ENCODE data around the gene IL10RB. TPM values are rescaled to one million over a fixed set of nuclear protein-coding genes. Genes with fewer than 3 reads are reported as not detected.
A peak's percentile ranks its signal among the peaks of the same experiment; 100 is the strongest.

Gene IL10RB
- total and polyA plus RNA-seq, 2 donors: 38.2 to 42.9 TPM

DNA sequence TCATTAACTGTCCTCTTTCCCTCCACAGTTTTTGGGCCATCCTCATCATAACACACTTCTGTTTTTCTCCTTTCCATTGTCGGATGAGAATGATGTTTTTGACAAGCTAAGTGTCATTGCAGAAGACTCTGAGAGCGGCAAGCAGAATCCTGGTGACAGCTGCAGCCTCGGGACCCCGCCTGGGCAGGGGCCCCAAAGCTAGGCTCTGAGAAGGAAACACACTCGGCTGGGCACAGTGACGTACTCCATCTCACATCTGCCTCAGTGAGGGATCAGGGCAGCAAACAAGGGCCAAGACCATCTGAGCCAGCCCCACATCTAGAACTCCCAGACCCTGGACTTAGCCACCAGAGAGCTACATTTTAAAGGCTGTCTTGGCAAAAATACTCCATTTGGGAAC is 30.0 kb downstream of the IL10RB start:
- Histone ChIP-seq H3K36me3 (ENCODE audit: control insufficient read depth in 2 of 2, insufficient read depth in 2 of 2, low read length in 1 of 2) (peaks cover 32 to 46% of the 10 kb centered on the region in 2 donors), H3K4me1 (ENCODE audit: control insufficient read depth in 2 of 2, insufficient read depth in 2 of 2, low read length in 2 of 2) (peaks cover 44 to 58% of the 10 kb centered on the region in 2 donors), H3K9me3 (ENCODE audit: control insufficient read depth in 2 of 2, insufficient read depth in 1 of 2, low read length in 1 of 2) (no peaks in the 10 kb centered on the region), H3K4me3 (ENCODE audit: low read length in 2 of 2) (no peak overlapping the region), H3K27ac (ENCODE audit: low read depth in 1 of 2, low read length in 1 of 2) (no peak overlapping the region), H3K27me3 (ENCODE audit: control insufficient read depth in 2 of 2, insufficient read depth in 1 of 2, low read length in 1 of 2) (no peaks in the 10 kb centered on the region)
- 97% methylated on average over 6 of the region's 6 CpGs for WGBS
- DNase-seq (ENCODE audit: low read depth in 6 of 9, low spot score in 9 of 9): no peak

- WGBS: 27% methylated on average over 5 of the region's 5 CpGs
- Histone ChIP-seq H3K27me3 (ENCODE audit: control insufficient read depth in 2 of 2, insufficient read depth in 1 of 2, low read length in 1 of 2) (no peaks in the 10 kb centered on the region), H3K4me3 (ENCODE audit: low read length in 2 of 2) (no peak overlapping the region), H3K4me1 (ENCODE audit: control insufficient read depth in 2 of 2, insufficient read depth in 2 of 2, low read length in 2 of 2) (peaks cover 54 to 67% of the 10 kb centered on the region in 2 donors), H3K9me3 (ENCODE audit: control insufficient read depth in 2 of 2, insufficient read depth in 1 of 2, low read length in 1 of 2) (no peaks in the 10 kb centered on the region), H3K36me3 (ENCODE audit: control insufficient read depth in 2 of 2, insufficient read depth in 2 of 2, low read length in 1 of 2) (peaks cover 13 to 23% of the 10 kb centered on the region in 2 donors), H3K27ac (ENCODE audit: low read depth in 1 of 2, low read length in 1 of 2) (peak overlapping the region; percentile 91 to 92)
- DNase-seq (ENCODE audit: low read depth in 6 of 9, low spot score in 9 of 9): peak; percentile 53 to 88 (median 70)
These were observed 33.1 kb downstream of the IL10RB start for GRCh38 chr21:33299181-33299752.

DNA sequence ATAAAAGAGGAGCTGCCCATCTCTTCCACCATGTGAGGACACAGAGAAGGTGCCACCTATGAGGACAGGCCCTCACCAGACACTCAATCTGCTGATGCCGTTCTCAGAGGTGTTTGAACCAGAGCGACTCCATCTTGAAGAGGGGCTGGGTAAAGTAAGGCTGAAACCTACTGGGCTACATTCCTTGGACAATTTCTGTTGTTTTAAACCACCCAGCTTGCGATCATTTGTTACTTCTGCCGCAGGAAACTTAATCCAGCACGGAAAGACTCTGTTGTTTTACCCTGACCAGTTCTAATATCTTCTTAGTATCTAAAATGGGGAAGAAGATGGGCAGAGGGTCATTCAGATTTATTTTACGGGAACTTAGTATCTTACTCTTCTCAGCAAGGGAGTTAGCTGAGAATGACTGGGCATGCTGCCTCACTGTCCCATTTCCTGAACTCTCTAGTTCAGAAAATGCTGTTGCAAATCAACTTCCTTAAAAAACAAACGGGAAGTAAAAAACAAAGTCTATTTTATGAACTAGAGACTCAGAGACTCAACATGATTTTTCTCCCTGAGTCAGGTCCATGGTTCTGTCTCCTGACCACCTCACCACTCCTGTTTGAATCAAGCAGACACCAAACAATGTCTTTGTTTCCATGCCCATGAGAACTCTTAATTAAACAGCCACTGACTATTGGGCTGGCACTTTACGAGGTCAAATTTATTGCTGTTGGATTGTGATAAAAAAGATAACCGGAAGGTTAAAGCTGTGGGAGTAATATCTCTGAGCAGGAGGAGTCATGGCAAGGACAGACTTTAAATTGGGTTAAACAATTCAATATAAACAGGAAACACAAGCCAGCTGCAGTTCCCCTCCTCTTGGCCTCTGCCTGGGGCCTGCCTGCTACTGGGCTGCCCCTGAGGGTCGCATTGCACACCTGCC is 34.8 kb downstream of the IL10RB start:
- H3K4me3 ChIP-seq (ENCODE audit: low read length in 2 of 2): peak overlapping the region in 1 of 2 donors; percentile 26
- no peaks in the 10 kb centered on the region for H3K9me3 ChIP-seq (ENCODE audit: control insufficient read depth in 2 of 2, insufficient read depth in 1 of 2, low read length in 1 of 2)
- no peaks in the 10 kb centered on the region for H3K27me3 ChIP-seq (ENCODE audit: control insufficient read depth in 2 of 2, insufficient read depth in 1 of 2, low read length in 1 of 2)
- peaks cover 12 to 15% of the 10 kb centered on the region in 2 donors for H3K36me3 ChIP-seq (ENCODE audit: control insufficient read depth in 2 of 2, insufficient read depth in 2 of 2, low read length in 1 of 2)
- WGBS: 39% methylated on average over 10 of the region's 10 CpGs
- peaks cover 62 to 77% of the 10 kb centered on the region in 2 donors for H3K4me1 ChIP-seq (ENCODE audit: control insufficient read depth in 2 of 2, insufficient read depth in 2 of 2, low read length in 2 of 2)
- DNase-seq (ENCODE audit: low read depth in 6 of 9, low spot score in 9 of 9): peak in 3 of 9 donors; percentile 62 to 81 (median 66)
- H3K27ac ChIP-seq (ENCODE audit: low read depth in 1 of 2, low read length in 1 of 2): peak overlapping the region; percentile 96 to 99

DNA sequence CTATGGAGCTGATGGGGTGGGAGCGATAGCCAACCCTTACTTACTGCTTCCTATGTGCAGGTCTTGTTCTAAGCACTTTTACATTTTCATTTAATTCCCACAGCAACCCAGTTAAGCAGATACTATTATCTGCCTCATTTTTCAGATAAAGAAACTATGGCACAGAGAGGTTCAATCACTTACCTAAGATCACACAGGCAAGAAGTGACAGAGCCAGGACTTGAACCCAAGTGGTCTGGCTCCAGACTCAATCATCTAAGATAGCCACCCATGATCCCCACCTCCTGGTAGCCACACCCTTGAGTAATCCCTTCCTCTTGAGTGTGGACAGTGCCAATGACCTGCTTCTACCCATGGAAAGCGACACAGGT is 35.5 kb downstream of the IL10RB start:
- WGBS: 52% methylated on average over 2 of the region's 2 CpGs
- Histone ChIP-seq H3K9me3 (ENCODE audit: control insufficient read depth in 2 of 2, insufficient read depth in 1 of 2, low read length in 1 of 2) (no peaks in the 10 kb centered on the region), H3K4me3 (ENCODE audit: low read length in 2 of 2) (no peak overlapping the region), H3K27me3 (ENCODE audit: control insufficient read depth in 2 of 2, insufficient read depth in 1 of 2, low read length in 1 of 2) (no peaks in the 10 kb centered on the region), H3K27ac (ENCODE audit: low read depth in 1 of 2, low read length in 1 of 2) (peak overlapping the region; percentile 96 to 99), H3K36me3 (ENCODE audit: control insufficient read depth in 2 of 2, insufficient read depth in 2 of 2, low read length in 1 of 2) (peaks cover 6 to 9% of the 10 kb centered on the region in 2 donors), H3K4me1 (ENCODE audit: control insufficient read depth in 2 of 2, insufficient read depth in 2 of 2, low read length in 2 of 2) (peaks cover 63 to 76% of the 10 kb centered on the region in 2 donors)
- no peak for DNase-seq (ENCODE audit: low read depth in 6 of 9, low spot score in 9 of 9)

DNA sequence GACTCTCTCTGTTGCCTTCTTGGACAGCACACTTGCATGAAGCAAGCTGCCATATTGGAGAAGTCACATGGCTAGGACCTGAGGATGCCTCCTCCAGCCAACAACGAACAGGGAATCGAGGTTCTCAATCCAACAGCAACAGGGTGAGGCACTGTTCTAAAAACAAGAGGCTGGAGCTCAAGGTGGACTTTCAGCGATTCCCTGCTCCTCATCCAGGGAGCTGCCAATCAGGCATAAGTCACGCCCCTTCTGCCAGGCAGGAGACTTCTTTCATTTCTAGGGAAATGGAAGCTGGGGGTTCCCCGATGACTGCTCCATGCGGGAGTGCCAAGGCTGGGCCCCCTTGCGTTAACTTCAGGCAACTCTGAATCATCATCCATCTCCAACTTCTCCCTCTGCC is 35.9 kb downstream of the IL10RB start:
- Histone ChIP-seq H3K4me3 (ENCODE audit: low read length in 2 of 2) (no peak overlapping the region), H3K4me1 (ENCODE audit: control insufficient read depth in 2 of 2, insufficient read depth in 2 of 2, low read length in 2 of 2) (peaks cover 67 to 81% of the 10 kb centered on the region in 2 donors), H3K36me3 (ENCODE audit: control insufficient read depth in 2 of 2, insufficient read depth in 2 of 2, low read length in 1 of 2) (peaks cover 1 to 4% of the 10 kb centered on the region in 2 donors), H3K27ac (ENCODE audit: low read depth in 1 of 2, low read length in 1 of 2) (peak overlapping the region; percentile 96 to 99), H3K9me3 (ENCODE audit: control insufficient read depth in 2 of 2, insufficient read depth in 1 of 2, low read length in 1 of 2) (no peaks in the 10 kb centered on the region), H3K27me3 (ENCODE audit: control insufficient read depth in 2 of 2, insufficient read depth in 1 of 2, low read length in 1 of 2) (no peaks in the 10 kb centered on the region)
- DNase-seq (ENCODE audit: low read depth in 6 of 9, low spot score in 9 of 9): no peak
- WGBS: 96% methylated on average over 7 of the region's 7 CpGs

DNA sequence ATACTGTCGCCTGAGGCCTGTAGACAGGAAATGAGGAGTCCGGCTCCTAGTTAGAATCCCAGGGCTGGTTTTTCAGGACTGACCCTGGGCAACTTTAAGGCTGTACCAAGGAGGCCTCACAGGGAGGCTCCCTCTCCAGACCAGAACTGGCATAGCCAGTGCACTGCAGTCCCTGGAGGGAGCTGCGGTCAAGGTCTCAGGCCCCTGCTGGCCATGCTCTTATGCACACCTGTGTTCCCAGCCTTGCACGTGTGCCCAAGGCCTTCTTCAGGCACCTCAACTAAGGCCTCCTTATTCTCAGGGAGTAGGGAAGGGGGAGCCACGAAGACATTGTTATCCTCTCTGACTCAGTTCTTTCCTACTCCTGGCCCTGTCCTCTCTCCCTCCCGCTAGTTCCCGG is 36.6 kb downstream of the IL10RB start:
- H3K27ac ChIP-seq (ENCODE audit: low read depth in 1 of 2, low read length in 1 of 2): peak overlapping the region; percentile 3 to 99
- no peak overlapping the region for H3K4me3 ChIP-seq (ENCODE audit: low read length in 2 of 2)
- 98% methylated on average over 7 of the region's 7 CpGs for WGBS
- no peaks in the 10 kb centered on the region for H3K36me3 ChIP-seq (ENCODE audit: control insufficient read depth in 2 of 2, insufficient read depth in 2 of 2, low read length in 1 of 2)
- H3K27me3 ChIP-seq (ENCODE audit: control insufficient read depth in 2 of 2, insufficient read depth in 1 of 2, low read length in 1 of 2): no peaks in the 10 kb centered on the region
- H3K9me3 ChIP-seq (ENCODE audit: control insufficient read depth in 2 of 2, insufficient read depth in 1 of 2, low read length in 1 of 2): no peaks in the 10 kb centered on the region
- peaks cover 75 to 88% of the 10 kb centered on the region in 2 donors for H3K4me1 ChIP-seq (ENCODE audit: control insufficient read depth in 2 of 2, insufficient read depth in 2 of 2, low read length in 2 of 2)
- no peak for DNase-seq (ENCODE audit: low read depth in 6 of 9, low spot score in 9 of 9)

DNA sequence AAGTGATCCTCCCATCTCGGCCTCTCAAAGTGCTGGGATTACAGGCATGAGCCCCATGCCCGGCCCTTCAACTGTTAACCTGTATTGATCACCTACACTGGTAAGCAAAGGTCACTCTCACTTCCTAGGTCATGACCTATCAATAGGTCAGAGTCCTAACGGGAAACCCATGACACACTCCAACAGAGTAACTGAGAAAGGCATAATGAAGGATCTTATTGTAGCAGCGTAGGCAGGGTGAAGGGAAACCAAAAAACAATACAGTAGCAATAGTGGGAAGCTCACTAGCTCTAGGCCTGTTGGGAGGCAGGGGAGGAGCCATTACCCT is 39.1 kb downstream of the IL10RB start:
- Histone ChIP-seq H3K4me3 (ENCODE audit: low read length in 2 of 2) (no peak overlapping the region), H3K27ac (ENCODE audit: low read depth in 1 of 2, low read length in 1 of 2) (peak overlapping the region in 1 of 2 donors; percentile 87), H3K36me3 (ENCODE audit: control insufficient read depth in 2 of 2, insufficient read depth in 2 of 2, low read length in 1 of 2) (no peaks in the 10 kb centered on the region), H3K27me3 (ENCODE audit: control insufficient read depth in 2 of 2, insufficient read depth in 1 of 2, low read length in 1 of 2) (no peaks in the 10 kb centered on the region), H3K4me1 (ENCODE audit: control insufficient read depth in 2 of 2, insufficient read depth in 2 of 2, low read length in 2 of 2) (peaks cover 72 to 82% of the 10 kb centered on the region in 2 donors), H3K9me3 (ENCODE audit: control insufficient read depth in 2 of 2, insufficient read depth in 1 of 2, low read length in 1 of 2) (no peaks in the 10 kb centered on the region)
- no peak for DNase-seq (ENCODE audit: low read depth in 6 of 9, low spot score in 9 of 9)
- WGBS: 98% methylated on average over 4 of the region's 4 CpGs

- Histone ChIP-seq H3K27ac (ENCODE audit: low read depth in 1 of 2, low read length in 1 of 2) (no peak overlapping the region), H3K9me3 (ENCODE audit: control insufficient read depth in 2 of 2, insufficient read depth in 1 of 2, low read length in 1 of 2) (no peaks in the 10 kb centered on the region), H3K4me1 (ENCODE audit: control insufficient read depth in 2 of 2, insufficient read depth in 2 of 2, low read length in 2 of 2) (peaks cover 66 to 75% of the 10 kb centered on the region in 2 donors), H3K27me3 (ENCODE audit: control insufficient read depth in 2 of 2, insufficient read depth in 1 of 2, low read length in 1 of 2) (no peaks in the 10 kb centered on the region), H3K36me3 (ENCODE audit: control insufficient read depth in 2 of 2, insufficient read depth in 2 of 2, low read length in 1 of 2) (no peaks in the 10 kb centered on the region), H3K4me3 (ENCODE audit: low read length in 2 of 2) (no peak overlapping the region)
- WGBS: 96% methylated on average over 2 of the region's 2 CpGs
- DNase-seq (ENCODE audit: low read depth in 6 of 9, low spot score in 9 of 9): no peak
These were observed 39.8 kb downstream of the IL10RB start for GRCh38 chr21:33305938-33306337.
